Dendritic cell treated with granulocyte-macrophage colony-stimulating factor and Interleukin-4, amounts not matched to agents 40 ng/mL and 50 ng/mL, for 4 days (primary cell): ENCODE results near the gene CREBZF.
"Not testable (repeated sequence)": the region's sequence is repeated elsewhere in the genome, so short reads cannot be mapped to it uniquely, and the experiment has no call there.

ENCODE experiments used
- H3K27ac Mint-ChIP-seq: one replicate; pipeline ENCODE4 v1.8.0; 2022; ENCODE audit warnings: mild to moderate bottlenecking, mixed read lengths
- H3K27me3 Mint-ChIP-seq: one replicate; pipeline ENCODE4 v1.8.0; 2022; ENCODE audit warnings: mild to moderate bottlenecking, mixed read lengths
- H3K36me3 Mint-ChIP-seq: one replicate; pipeline ENCODE4 v1.8.0; 2022; ENCODE audit warnings: low read depth, mixed read lengths
- H3K4me1 Mint-ChIP-seq: one replicate; pipeline ENCODE4 v1.8.0; 2022; ENCODE audit warnings: low read depth, mixed read lengths
- H3K4me3 Mint-ChIP-seq: one replicate; pipeline ENCODE4 v1.8.0; 2022; ENCODE audit warnings: mild to moderate bottlenecking, moderate library complexity, mixed read lengths
- H3K9me3 Mint-ChIP-seq: one replicate; pipeline ENCODE4 v1.8.0; 2022; ENCODE audit warnings: mixed read lengths
- intact Hi-C: fragments of 100-400 bp; cut with micrococcal nuclease; formaldehyde crosslinking; loops from one replicate; pipeline ENCODE4 v1.15.0; 2022

Gene CREBZF

GRCh38 chr11:85685125-85685819 is 20.3 kb upstream of the CREBZF start:
- Mint-ChIP-seq H3K4me3 (no peak overlapping the region), H3K4me1 (peaks cover 23% of the 10 kb centered on the region)

GRCh38 chr11:85682330-85683305 is 17.7 kb upstream of the CREBZF start:
- H3K4me1 Mint-ChIP-seq = peaks cover 23% of the 10 kb centered on the region
- H3K36me3 Mint-ChIP-seq = no peaks in the 10 kb centered on the region
- peak overlapping the region; percentile 78 for H3K4me3 Mint-ChIP-seq
- peak overlapping the region; percentile 83 for H3K27ac Mint-ChIP-seq
- peaks cover 3% of the 10 kb centered on the region for H3K27me3 Mint-ChIP-seq
- H3K9me3 Mint-ChIP-seq = no peaks in the 10 kb centered on the region
- intact Hi-C loops = no loop called here

More at GRCh38 chr11:85685125-85685819, 20.3 kb upstream of the CREBZF start:
- Mint-ChIP-seq H3K36me3 (no peaks in the 10 kb centered on the region), H3K27ac (no peak overlapping the region), H3K27me3 (peaks cover 6% of the 10 kb centered on the region), H3K9me3 (no peaks in the 10 kb centered on the region)
- intact Hi-C loops = no loop called here

- intact Hi-C loops = no loop called here
- no peak overlapping the region for H3K27ac Mint-ChIP-seq
- H3K4me3 Mint-ChIP-seq = no peak overlapping the region
- H3K27me3 Mint-ChIP-seq = peaks cover 3% of the 10 kb centered on the region
- H3K4me1 Mint-ChIP-seq = peaks cover 23% of the 10 kb centered on the region
- no peaks in the 10 kb centered on the region for H3K36me3 Mint-ChIP-seq
- H3K9me3 Mint-ChIP-seq = no peaks in the 10 kb centered on the region
Measured at GRCh38 chr11:85680897-85681296, 16.0 kb upstream of the CREBZF start.

GRCh38 chr11:85679576-85679975 is 14.6 kb upstream of the CREBZF start:
- H3K4me1 Mint-ChIP-seq = peaks cover 23% of the 10 kb centered on the region
- no peaks in the 10 kb centered on the region for H3K9me3 Mint-ChIP-seq
- no peak overlapping the region for H3K27ac Mint-ChIP-seq
- peaks cover 3% of the 10 kb centered on the region for H3K27me3 Mint-ChIP-seq
- H3K36me3 Mint-ChIP-seq = no peaks in the 10 kb centered on the region
- intact Hi-C loops = no loop called here
- H3K4me3 Mint-ChIP-seq = no peak overlapping the region

GRCh38 chr11:85673393-85673792 is 8.5 kb upstream of the CREBZF start:
- Mint-ChIP-seq H3K36me3 (no peaks in the 10 kb centered on the region), H3K4me1 (no peaks in the 10 kb centered on the region), H3K9me3 (no peaks in the 10 kb centered on the region), H3K27ac (no peak overlapping the region), H3K4me3 (no peak overlapping the region), H3K27me3 (no peaks in the 10 kb centered on the region)
- intact Hi-C loops = no loop called here

GRCh38 chr11:85672105-85672902 is 7.4 kb upstream of the CREBZF start:
- Mint-ChIP-seq H3K36me3 (no peaks in the 10 kb centered on the region), H3K27me3 (no peaks in the 10 kb centered on the region)

GRCh38 chr11:85670949-85671663 is 6.2 kb upstream of the CREBZF start:
- H3K27me3 Mint-ChIP-seq, H3K36me3 Mint-ChIP-seq, H3K4me3 Mint-ChIP-seq, H3K4me1 Mint-ChIP-seq, H3K27ac Mint-ChIP-seq, intact Hi-C loops, H3K9me3 Mint-ChIP-seq: not testable (repeated sequence)

More at GRCh38 chr11:85672105-85672902, 7.4 kb upstream of the CREBZF start:
- no peaks in the 10 kb centered on the region for H3K9me3 Mint-ChIP-seq
- intact Hi-C loops = no loop called here
- no peak overlapping the region for H3K4me3 Mint-ChIP-seq
- H3K4me1 Mint-ChIP-seq = no peaks in the 10 kb centered on the region
- no peak overlapping the region for H3K27ac Mint-ChIP-seq

GRCh38 chr11:85668157-85668556 is 3.2 kb upstream of the CREBZF start:
- Mint-ChIP-seq H3K4me1 (peaks cover 12% of the 10 kb centered on the region), H3K27me3 (no peaks in the 10 kb centered on the region), H3K36me3 (peaks cover 17% of the 10 kb centered on the region), H3K4me3 (no peak overlapping the region), H3K27ac (no peak overlapping the region), H3K9me3 (no peaks in the 10 kb centered on the region)
- intact Hi-C loops = loop anchor here (10.0 kb wide), 1 partner anchor 577 kb away; the partner anchor contains the start of gene EED

GRCh38 chr11:85666687-85667086 is 1.8 kb upstream of the CREBZF start:
- Mint-ChIP-seq H3K36me3 (peaks cover 22% of the 10 kb centered on the region), H3K27ac (no peak overlapping the region), H3K4me1 (peaks cover 16% of the 10 kb centered on the region)

GRCh38 chr11:85665733-85666132 is 804 bp upstream of the CREBZF start:
- H3K4me1 Mint-ChIP-seq = peaks cover 24% of the 10 kb centered on the region
- no peaks in the 10 kb centered on the region for H3K27me3 Mint-ChIP-seq
- peak overlapping the region; percentile 93 for H3K27ac Mint-ChIP-seq
- peaks cover 31% of the 10 kb centered on the region for H3K36me3 Mint-ChIP-seq
- no peak overlapping the region for H3K4me3 Mint-ChIP-seq
- no peaks in the 10 kb centered on the region for H3K9me3 Mint-ChIP-seq
- intact Hi-C loops = loop anchor here (2.0 to 10.0 kb wide), 2 partner anchors 579 to 637 kb away; partner anchors contain the start of genes EED and HIKESHI

More at GRCh38 chr11:85666687-85667086, 1.8 kb upstream of the CREBZF start:
- no peak overlapping the region for H3K4me3 Mint-ChIP-seq
- no peaks in the 10 kb centered on the region for H3K9me3 Mint-ChIP-seq
- no peaks in the 10 kb centered on the region for H3K27me3 Mint-ChIP-seq
- intact Hi-C loops = loop anchor here (10.0 kb wide), 1 partner anchor 578 kb away; the partner anchor contains the start of gene EED

- peak overlapping the region; percentile 93 for H3K27ac Mint-ChIP-seq
- no peaks in the 10 kb centered on the region for H3K27me3 Mint-ChIP-seq
- H3K9me3 Mint-ChIP-seq = no peaks in the 10 kb centered on the region
- peaks cover 48% of the 10 kb centered on the region for H3K36me3 Mint-ChIP-seq
- intact Hi-C loops = loop anchor here (1.0 to 10.0 kb wide), 4 partner anchors 16 to 639 kb away; partner anchors contain the start of genes EED, HIKESHI and TMEM126B
- peaks cover 37% of the 10 kb centered on the region for H3K4me1 Mint-ChIP-seq
- peak overlapping the region; percentile 99 for H3K4me3 Mint-ChIP-seq
Measured at GRCh38 chr11:85663753-85664614, 945 bp downstream of the CREBZF start.

- H3K4me1 Mint-ChIP-seq = peaks cover 37% of the 10 kb centered on the region
- H3K9me3 Mint-ChIP-seq = no peaks in the 10 kb centered on the region
- H3K27ac Mint-ChIP-seq = peak overlapping the region; percentile 93
- H3K4me3 Mint-ChIP-seq = peak overlapping the region; percentile 99
- no peaks in the 10 kb centered on the region for H3K27me3 Mint-ChIP-seq
- H3K36me3 Mint-ChIP-seq = peaks cover 56% of the 10 kb centered on the region
- intact Hi-C loops = loop anchor here (10.0 kb wide), 1 partner anchor 582 kb away; the partner anchor contains the start of gene EED
Measured at GRCh38 chr11:85663080-85663752, 1.7 kb downstream of the CREBZF start.
